Stimulated activated CD4-positive, alpha-beta T cell treated with anti-CD3 and anti-CD28 coated beads, TNF-alpha, amount 100 ng/mL, for 48 hours (primary cell): Measurements from ENCODE around the gene DOCK2.
"Not testable (repeated sequence)": the region's sequence is repeated elsewhere in the genome, so short reads cannot be mapped to it uniquely, and the experiment has no call there.

Experiments used
- DNase-seq, 3 donors: peaks; one replicate each; pipeline ENCODE4 v3.0.0-alpha.2; 2020; ENCODE audit warnings: low read depth in 3 of 3

The DOCK2 gene

GRCh38 chr5:170094329-170094728, 457.3 kb downstream of the DOCK2 start:
- not testable (repeated sequence) for DNase-seq

- no peak for DNase-seq
Measured at GRCh38 chr5:170095646-170096045, 458.6 kb downstream of the DOCK2 start.

- DNase-seq, result no peak
Measured at GRCh38 chr5:170097934-170098333, 460.9 kb downstream of the DOCK2 start.

- peak; percentile 41 to 55 (median 47) for DNase-seq
Measured at GRCh38 chr5:170100066-170100943, 463.2 kb downstream of the DOCK2 start.

- no peak for DNase-seq
Measured at GRCh38 chr5:170103447-170103846, 466.4 kb downstream of the DOCK2 start.

GRCh38 chr5:170104299-170104698, 467.2 kb downstream of the DOCK2 start:
- DNase-seq, result no peak

- DNase-seq, result no peak
Measured at GRCh38 chr5:170104710-170105109, 467.6 kb downstream of the DOCK2 start.

- no peak for DNase-seq
Measured at GRCh38 chr5:170105642-170106611, 468.9 kb downstream of the DOCK2 start, which contains the start of gene FOXI1. FOXI1 (plus strand) TSS chr5:170105897; CDS start chr5:170105958, 61 bp downstream.

GRCh38 chr5:170107674-170108073, 470.6 kb downstream of the DOCK2 start:
- no peak for DNase-seq

GRCh38 chr5:170108266-170108785, 471.3 kb downstream of the DOCK2 start:
- DNase-seq, result no peak

- no peak for DNase-seq
Measured at GRCh38 chr5:170109059-170110031, 472.3 kb downstream of the DOCK2 start.

GRCh38 chr5:170110403-170111087, 473.5 kb downstream of the DOCK2 start:
- DNase-seq, result no peak

GRCh38 chr5:170111088-170111785, 474.2 kb downstream of the DOCK2 start:
- no peak for DNase-seq

- no peak for DNase-seq
Measured at GRCh38 chr5:170112876-170113521, 475.9 kb downstream of the DOCK2 start.

GRCh38 chr5:170113522-170113900, 476.4 kb downstream of the DOCK2 start:
- DNase-seq, result no peak

GRCh38 chr5:170114271-170114670, 477.2 kb downstream of the DOCK2 start:
- no peak for DNase-seq

GRCh38 chr5:170115925-170116324, 478.9 kb downstream of the DOCK2 start:
- no peak for DNase-seq

GRCh38 chr5:170117736-170118135, 480.7 kb downstream of the DOCK2 start:
- no peak for DNase-seq

- DNase-seq, result no peak
Measured at GRCh38 chr5:170120576-170120975, 483.5 kb downstream of the DOCK2 start.
